Colonic mucosa (tissue), 4 donors: ENCODE results near the gene TRPV3. TPM values are rescaled to one million over a fixed set of nuclear protein-coding genes. Genes with fewer than 3 reads are reported as not detected.

ENCODE experiments used
- DNase-seq: peaks from one replicate; pipeline ENCODE4 v3.0.0-alpha.2; 2020
- H3K27ac ChIP-seq: fragments of 200-600 bp; one replicate; pipeline ENCODE4 v1.8.0; 2021
- H3K27me3 ChIP-seq: fragments of 200-600 bp; one replicate; pipeline ENCODE4 v1.8.0; 2021
- H3K36me3 ChIP-seq: fragments of 200-600 bp; one replicate; pipeline ENCODE4 v1.8.0; 2021
- H3K4me1 ChIP-seq: fragments of 200-600 bp; one replicate; pipeline ENCODE4 v1.8.0; 2021; ENCODE audit warnings: mild to moderate bottlenecking
- H3K4me3 ChIP-seq: fragments of 200-600 bp; one replicate; pipeline ENCODE4 v1.8.0; 2021
- H3K9ac ChIP-seq, 2 donors: one replicate each; pipeline ENCODE4 v1.7.0; 2013; ENCODE audit warnings: control low read depth in 2 of 2, low read depth in 2 of 2, low read length in 2 of 2
- H3K9me3 ChIP-seq: fragments of 200-600 bp; one replicate; pipeline ENCODE4 v1.8.0; 2021
- intact Hi-C: fragments of 100-400 bp; cut with DNase I; formaldehyde crosslinking; loops from one replicate; pipeline ENCODE4 v1.14.1; 2022
- total RNA-seq, 2 donors: library from RNA; stranded (reverse); fragmentation: NEBNext Ultra II Directional in 1 of 2; extraction: Animal tissue kit (Norgen Biotek cat#: 25700) in 1 of 2; gene quantifications; one replicate each; pipeline ENCODE4 v1.2.1, GENCODE V29; 2021
- TF ChIP-seq, protein P1 (sequence below): fragments of 200-600 bp; IDR thresholded peaks from one replicate; pipeline ENCODE4 v1.8.0; 2022; ENCODE audit warnings: antibody characterized with exemption, mild to moderate bottlenecking
- donor health status: healthy.
- donor health status: DM: no; HTN: no; CAD: no.
- donor health status: DM: no; HTN: no; CAD: no.

Gene TRPV3
- total RNA-seq, 2 donors from 2014 or later: 2.3 to 7.4 TPM

DNA sequence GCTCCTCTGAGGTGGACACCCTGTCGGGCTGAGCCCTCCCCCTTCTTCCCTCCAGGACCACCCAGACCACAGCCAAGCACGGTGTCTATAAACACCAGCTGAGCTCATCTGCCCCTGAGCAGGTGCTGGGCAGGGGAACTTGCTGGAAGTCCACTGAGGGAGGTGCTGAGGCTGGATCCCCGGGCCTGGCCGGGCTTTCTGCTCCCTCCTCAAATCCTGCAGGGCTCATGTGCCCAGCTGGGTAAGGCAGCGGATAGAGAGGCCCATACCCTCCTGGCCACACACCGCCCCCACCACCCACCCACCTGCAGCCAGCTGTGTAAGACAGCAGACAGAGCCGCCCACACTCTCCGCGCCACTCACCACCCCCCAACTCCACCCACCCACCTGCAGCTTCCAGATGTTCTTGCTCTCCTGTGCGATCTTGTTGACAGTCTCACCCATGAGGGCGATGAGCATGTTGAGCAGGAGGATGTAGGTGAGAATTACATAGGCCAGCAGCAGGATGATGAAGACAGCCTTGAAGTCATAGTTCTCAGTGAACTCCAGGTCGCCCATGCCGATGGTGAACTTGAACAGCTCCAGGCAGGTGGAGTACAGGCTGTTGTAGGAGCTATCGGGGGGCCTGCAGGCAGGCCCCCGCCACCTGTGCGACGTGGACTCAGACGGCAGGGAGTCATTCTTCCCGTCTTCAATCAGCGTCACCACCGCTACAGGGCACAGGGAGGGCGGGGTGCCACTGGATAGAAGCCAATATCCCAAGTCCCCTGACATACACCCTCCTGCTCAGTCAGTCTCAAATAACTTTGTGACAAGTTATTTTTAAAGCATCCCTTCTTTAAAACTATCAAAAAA is 15.9 kb upstream of the TRPV3 start:
- H3K27ac ChIP-seq: no peak overlapping the region
- H3K4me1 ChIP-seq: no peaks in the 10 kb centered on the region
- no peaks in the 10 kb centered on the region for H3K36me3 ChIP-seq
- no peak overlapping the region for H3K9ac ChIP-seq
- no peaks in the 10 kb centered on the region for H3K9me3 ChIP-seq
- no peaks in the 10 kb centered on the region for H3K27me3 ChIP-seq
- no peak overlapping the region for H3K4me3 ChIP-seq
- TF ChIP-seq, protein P1, sequence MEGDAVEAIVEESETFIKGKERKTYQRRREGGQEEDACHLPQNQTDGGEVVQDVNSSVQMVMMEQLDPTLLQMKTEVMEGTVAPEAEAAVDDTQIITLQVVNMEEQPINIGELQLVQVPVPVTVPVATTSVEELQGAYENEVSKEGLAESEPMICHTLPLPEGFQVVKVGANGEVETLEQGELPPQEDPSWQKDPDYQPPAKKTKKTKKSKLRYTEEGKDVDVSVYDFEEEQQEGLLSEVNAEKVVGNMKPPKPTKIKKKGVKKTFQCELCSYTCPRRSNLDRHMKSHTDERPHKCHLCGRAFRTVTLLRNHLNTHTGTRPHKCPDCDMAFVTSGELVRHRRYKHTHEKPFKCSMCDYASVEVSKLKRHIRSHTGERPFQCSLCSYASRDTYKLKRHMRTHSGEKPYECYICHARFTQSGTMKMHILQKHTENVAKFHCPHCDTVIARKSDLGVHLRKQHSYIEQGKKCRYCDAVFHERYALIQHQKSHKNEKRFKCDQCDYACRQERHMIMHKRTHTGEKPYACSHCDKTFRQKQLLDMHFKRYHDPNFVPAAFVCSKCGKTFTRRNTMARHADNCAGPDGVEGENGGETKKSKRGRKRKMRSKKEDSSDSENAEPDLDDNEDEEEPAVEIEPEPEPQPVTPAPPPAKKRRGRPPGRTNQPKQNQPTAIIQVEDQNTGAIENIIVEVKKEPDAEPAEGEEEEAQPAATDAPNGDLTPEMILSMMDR: no peak
- DNase-seq: no peak
- intact Hi-C loops: no loop called here

DNA sequence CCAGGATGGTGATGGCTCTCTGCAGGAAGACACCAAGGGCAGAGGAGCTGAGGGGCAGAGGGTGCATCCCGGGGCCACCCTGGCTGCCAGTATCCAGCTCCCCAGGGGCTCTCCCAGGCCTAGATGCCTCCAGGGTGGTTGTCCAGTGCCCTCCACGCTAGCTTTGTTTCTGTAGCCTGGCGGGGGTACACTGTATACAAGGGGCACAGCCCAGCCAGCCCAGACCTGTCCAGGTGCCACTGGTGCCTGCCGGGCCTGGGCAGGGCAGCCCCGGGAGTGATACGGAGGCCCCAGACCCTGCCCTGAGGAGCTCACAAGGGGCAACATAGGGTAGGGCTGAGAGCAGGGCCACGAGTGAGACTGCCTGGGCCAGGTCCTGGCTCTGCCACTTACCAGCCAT is 14.6 kb upstream of the TRPV3 start:
- intact Hi-C loops: no loop called here
- Histone ChIP-seq H3K9ac (no peak overlapping the region), H3K4me1 (no peaks in the 10 kb centered on the region), H3K36me3 (no peaks in the 10 kb centered on the region), H3K27ac (no peak overlapping the region), H3K4me3 (no peak overlapping the region), H3K9me3 (no peaks in the 10 kb centered on the region), H3K27me3 (no peaks in the 10 kb centered on the region)
- TF ChIP-seq, protein P1: no peak
- DNase-seq: no peak

DNA sequence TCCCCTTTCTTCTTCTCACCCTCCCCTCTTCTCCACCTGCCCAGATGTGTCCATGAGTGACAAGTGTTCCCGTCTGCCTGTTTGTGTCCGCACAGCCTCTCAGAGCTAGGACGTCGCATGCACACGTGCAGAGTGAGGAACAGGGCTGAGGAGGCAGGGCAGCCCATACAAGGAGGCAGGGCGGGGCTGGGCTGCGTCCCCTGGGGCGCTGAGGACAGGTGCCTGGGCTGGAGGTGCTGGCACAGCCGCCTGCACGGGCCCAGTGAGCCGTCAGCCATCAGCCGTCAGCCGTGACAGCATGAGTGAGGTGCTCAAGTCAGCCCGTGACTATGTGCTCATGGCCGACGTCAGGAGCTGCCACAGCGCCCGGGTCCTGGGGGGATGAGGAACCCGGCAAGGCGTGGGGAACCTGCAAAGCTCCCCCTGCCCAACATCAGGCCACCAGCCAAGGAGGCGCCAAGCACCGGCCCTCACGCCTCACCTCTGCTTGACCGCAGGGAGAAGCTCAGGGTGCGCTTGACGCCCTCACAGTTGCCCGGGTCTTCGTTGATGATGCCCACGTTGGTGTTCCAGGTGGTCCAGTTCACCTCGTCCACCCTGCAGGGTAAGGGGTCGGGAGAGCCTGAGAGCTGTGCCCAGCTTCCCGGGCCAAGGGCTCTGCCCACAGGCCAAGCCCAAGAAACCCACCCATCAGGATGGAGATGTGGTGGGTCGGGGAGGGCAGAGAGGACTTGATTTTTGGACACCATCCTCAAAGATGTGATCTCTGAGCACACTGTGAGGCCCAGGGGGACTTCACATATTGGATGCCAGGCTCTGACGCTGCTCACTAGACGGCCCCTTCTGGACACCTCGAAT is 13.7 kb upstream of the TRPV3 start:
- DNase-seq: no peak
- no peak overlapping the region for H3K27ac ChIP-seq
- intact Hi-C loops: no loop called here
- no peaks in the 10 kb centered on the region for H3K27me3 ChIP-seq
- H3K4me3 ChIP-seq: no peak overlapping the region
- TF ChIP-seq, protein P1: no peak
- H3K9ac ChIP-seq: no peak overlapping the region
- H3K4me1 ChIP-seq: no peaks in the 10 kb centered on the region
- no peaks in the 10 kb centered on the region for H3K9me3 ChIP-seq
- no peaks in the 10 kb centered on the region for H3K36me3 ChIP-seq

DNA sequence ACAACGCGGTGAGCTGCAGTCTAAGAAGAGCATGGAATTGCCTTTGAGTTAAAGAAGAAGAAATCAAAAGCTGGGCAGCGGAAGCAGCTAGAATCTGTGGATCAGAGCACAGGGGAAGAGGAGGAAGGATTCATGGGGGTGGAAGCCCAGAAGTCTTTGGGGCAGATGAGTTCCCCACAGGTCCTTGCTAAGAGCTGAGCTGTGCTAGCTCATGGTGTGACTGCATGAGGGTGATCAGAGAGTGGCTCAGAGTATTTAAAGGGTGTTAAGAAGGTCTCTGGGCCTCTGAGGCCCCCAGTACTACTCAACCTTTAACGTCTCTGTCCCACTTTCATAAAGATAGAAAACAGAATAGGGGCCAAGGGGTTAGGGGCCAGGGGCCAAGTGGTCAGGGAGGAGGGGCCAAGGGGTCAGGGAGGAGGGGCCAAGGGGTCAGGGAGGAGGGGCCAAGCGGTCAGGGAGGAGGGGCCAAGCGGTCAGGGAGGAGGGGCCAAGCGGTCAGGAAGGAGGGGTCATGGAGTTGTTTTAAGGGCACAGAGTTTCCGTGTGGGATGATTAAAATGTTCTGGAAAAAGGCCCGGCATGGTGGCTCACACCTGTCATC is 12.0 kb upstream of the TRPV3 start:
- H3K27ac ChIP-seq: no peak overlapping the region
- TF ChIP-seq, protein P1: no peak
- H3K9me3 ChIP-seq: no peaks in the 10 kb centered on the region
- no peak overlapping the region for H3K4me3 ChIP-seq
- H3K4me1 ChIP-seq: no peaks in the 10 kb centered on the region
- no peak overlapping the region for H3K9ac ChIP-seq
- H3K36me3 ChIP-seq: no peaks in the 10 kb centered on the region
- H3K27me3 ChIP-seq: no peaks in the 10 kb centered on the region
- intact Hi-C loops: no loop called here
- DNase-seq: no peak

DNA sequence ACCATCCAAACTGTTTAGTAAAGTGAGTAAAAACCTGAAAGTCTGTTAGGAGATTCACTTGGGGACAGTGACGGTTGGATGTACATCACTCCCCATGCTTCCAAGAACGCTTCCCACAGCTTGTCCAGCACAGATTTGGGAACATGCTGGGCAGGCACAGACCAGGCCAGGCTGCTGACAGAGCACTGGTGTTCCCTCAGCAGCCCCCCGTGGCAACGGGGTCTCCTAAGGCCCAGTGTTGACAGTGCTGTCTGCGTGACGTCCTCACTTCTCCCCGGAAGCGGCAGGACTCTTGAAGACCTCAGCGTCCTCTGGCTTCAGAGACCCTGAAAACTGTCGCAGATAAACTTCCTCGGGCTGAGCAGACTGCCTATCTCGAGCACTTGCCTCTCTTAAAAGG is 8.9 kb upstream of the TRPV3 start:
- Histone ChIP-seq H3K9ac (no peak overlapping the region), H3K27me3 (no peaks in the 10 kb centered on the region), H3K27ac (no peak overlapping the region), H3K4me1 (no peaks in the 10 kb centered on the region), H3K4me3 (no peak overlapping the region), H3K36me3 (no peaks in the 10 kb centered on the region), H3K9me3 (no peaks in the 10 kb centered on the region)
- DNase-seq: no peak
- TF ChIP-seq, protein P1: no peak
- intact Hi-C loops: no loop called here
